WTC11 (cell line): ENCODE results near the gene XKR3. TPM values are rescaled to one million over a fixed set of nuclear protein-coding genes. Genes with fewer than 3 reads are reported as not detected.
"Not testable (repeated sequence)": the region's sequence is repeated elsewhere in the genome, so short reads cannot be mapped to it uniquely, and the experiment has no call there.

Experiments
- ATAC-seq: fragments of 200-7000 bp; cut with Tn5 transposase; 2 replicates; pipeline ENCODE4 v1.10.0; 2021; ENCODE audit warnings: mild to moderate bottlenecking, moderate library complexity
- CTCF ChIA-PET: fragments of 300-600 bp; sonication (Branson Sonifier 250); formaldehyde crosslinking; loops from one replicate; lab custom pipeline; 2021; ENCODE audit warnings: antibody characterized with exemption; lab: Charles Lee
- POLR2A ChIA-PET: fragments of 350-600 bp; sonication (Branson Sonifier 250); formaldehyde crosslinking; loops from one replicate; lab custom pipeline; 2021; ENCODE audit warnings: antibody characterized with exemption; lab: Charles Lee
- DNase-seq: peaks from one replicate; pipeline ENCODE4 v3.0.0; 2021; ENCODE audit warnings: low spot score
- H3K27ac Mint-ChIP-seq: 2 replicates; pipeline ENCODE4 v1.8.0; 2021; ENCODE audit warnings: mixed read lengths
- H3K27me3 Mint-ChIP-seq: 2 replicates; pipeline ENCODE4 v1.8.0; 2021; ENCODE audit warnings: low read depth, mild to moderate bottlenecking, moderate library complexity, mixed read lengths
- H3K36me3 Mint-ChIP-seq: 2 replicates; pipeline ENCODE4 v1.8.0; 2021; ENCODE audit warnings: mixed read lengths
- H3K4me1 Mint-ChIP-seq: 2 replicates; pipeline ENCODE4 v1.8.0; 2022; ENCODE audit warnings: mixed read lengths
- H3K4me3 Mint-ChIP-seq: 2 replicates; pipeline ENCODE4 v1.8.0; 2021; ENCODE audit warnings: mild to moderate bottlenecking, moderate library complexity, mixed read lengths
- H3K9me3 Mint-ChIP-seq: 2 replicates; pipeline ENCODE4 v1.8.0; 2021; ENCODE audit warnings: mixed read lengths
- CDX4 ChIP-seq: fragments of 250-450 bp; sonication (Bioruptor Pico); IDR thresholded peaks from 2 replicates; pipeline ENCODE4 v1.9.0; 2021; ENCODE audit warnings: moderate library complexity, mild to moderate bottlenecking, inconsistent platforms, borderline replicate concordance
- E2F1 ChIP-seq: sonication (generic); formaldehyde crosslinking; IDR thresholded peaks from 2 replicates; pipeline ENCODE4 v1.8.0; 2022; ENCODE audit warnings: mild to moderate bottlenecking, missing genetic modification reagents
- ELF4 ChIP-seq: sonication (generic); formaldehyde crosslinking; IDR thresholded peaks from 2 replicates; pipeline ENCODE4 v1.8.1; 2022; ENCODE audit warnings: low read depth, mild to moderate bottlenecking, moderate library complexity, missing genetic modification reagents
- EMX1 ChIP-seq: fragments of 250-450 bp; sonication (Bioruptor Pico); IDR thresholded peaks from 2 replicates; pipeline ENCODE4 v1.8.0; 2021; ENCODE audit warnings: mild to moderate bottlenecking
- ERG ChIP-seq: fragments of 250-450 bp; sonication (Bioruptor Pico); IDR thresholded peaks from 2 replicates; pipeline ENCODE4 v1.8.0; 2021; ENCODE audit warnings: mild to moderate bottlenecking
- FOXJ3 ChIP-seq: sonication (generic); formaldehyde crosslinking; IDR thresholded peaks from 2 replicates; pipeline ENCODE4 v1.9.0; 2021; ENCODE audit warnings: missing genetic modification reagents, mild to moderate bottlenecking, borderline replicate concordance
- FOXP1 ChIP-seq: sonication (generic); formaldehyde crosslinking; IDR thresholded peaks from 2 replicates; pipeline ENCODE4 v1.8.0; 2022; ENCODE audit warnings: missing genetic modification reagents, mild to moderate bottlenecking, moderate library complexity, borderline replicate concordance
- FOXP4 ChIP-seq: sonication (generic); formaldehyde crosslinking; IDR thresholded peaks from 2 replicates; pipeline ENCODE4 v1.8.0; 2022; ENCODE audit warnings: mild to moderate bottlenecking, missing genetic modification reagents
- HMGXB4 ChIP-seq: sonication (generic); formaldehyde crosslinking; IDR thresholded peaks from 2 replicates; pipeline ENCODE4 v1.8.1; 2023; ENCODE audit warnings: mild to moderate bottlenecking, moderate library complexity, missing genetic modification reagents
- MXD4 ChIP-seq: fragments of 250-450 bp; sonication (Bioruptor Pico); IDR thresholded peaks from 2 replicates; pipeline ENCODE4 v1.8.0; 2021; ENCODE audit warnings: mild to moderate bottlenecking, moderate library complexity, borderline replicate concordance
- NR1H2 ChIP-seq: sonication (generic); formaldehyde crosslinking; IDR thresholded peaks from 2 replicates; pipeline ENCODE4 v1.9.0; 2021; ENCODE audit warnings: mild to moderate bottlenecking, moderate library complexity, missing genetic modification reagents
- OVOL2 ChIP-seq: fragments of 250-450 bp; sonication (Bioruptor Pico); IDR thresholded peaks from 2 replicates; pipeline ENCODE4 v1.9.0; 2021; ENCODE audit warnings: mild to moderate bottlenecking, borderline replicate concordance
- RELA ChIP-seq: sonication (generic); formaldehyde crosslinking; IDR thresholded peaks from 2 replicates; pipeline ENCODE4 v1.8.1; 2022; ENCODE audit warnings: missing genetic modification reagents, mild to moderate bottlenecking, borderline replicate concordance
- RORB ChIP-seq: fragments of 250-450 bp; sonication (Bioruptor Pico); IDR thresholded peaks from 2 replicates; pipeline ENCODE4 v1.9.0; 2021; ENCODE audit warnings: mild to moderate bottlenecking
- SOX15 ChIP-seq: fragments of 250-450 bp; sonication (Bioruptor Pico); IDR thresholded peaks from 2 replicates; pipeline ENCODE4 v1.9.0; 2021; ENCODE audit warnings: mild to moderate bottlenecking
- TCF7 ChIP-seq: sonication (generic); formaldehyde crosslinking; IDR thresholded peaks from 2 replicates; pipeline ENCODE4 v1.8.0; 2022; ENCODE audit warnings: mild to moderate bottlenecking, low read depth, missing genetic modification reagents, moderate library complexity
- ZBTB43 ChIP-seq: sonication (generic); formaldehyde crosslinking; IDR thresholded peaks from 2 replicates; pipeline ENCODE4 v1.8.1; 2023; ENCODE audit warnings: mild to moderate bottlenecking, missing genetic modification reagents
- ZNF121 ChIP-seq: sonication (generic); formaldehyde crosslinking; IDR thresholded peaks from 2 replicates; pipeline ENCODE4 v1.8.0; 2023; ENCODE audit warnings: missing genetic modification reagents
- ZNF416 ChIP-seq: fragments of 250-450 bp; sonication (Bioruptor Pico); IDR thresholded peaks from 2 replicates; pipeline ENCODE4 v1.9.0; 2021; ENCODE audit warnings: mild to moderate bottlenecking, inconsistent platforms
- ZNF532 ChIP-seq: fragments of 250-450 bp; sonication (Bioruptor Pico); IDR thresholded peaks from 2 replicates; pipeline ENCODE4 v1.9.0; 2021; ENCODE audit warnings: mild to moderate bottlenecking, borderline replicate concordance
- total RNA-seq: library from RNA; stranded (reverse); gene quantifications from 3 replicates; pipeline ENCODE4 v1.2.3, GENCODE V29; 2021

The XKR3 gene
- total RNA-seq, 1 experiment from 2014 or later = not detected

- no peak overlapping the region for H3K27ac Mint-ChIP-seq
- no peak for TF ChIP-seq RELA (CRISPR knock-in tag)
- TF ChIP-seq NR1H2 (CRISPR knock-in tag) = no peak
- TF ChIP-seq EMX1 (CRISPR knock-in tag) = no peak
- TF ChIP-seq ZNF416 (CRISPR knock-in tag) = no peak
- TF ChIP-seq E2F1 (CRISPR knock-in tag) = no peak
- no peak for TF ChIP-seq ZBTB43 (CRISPR knock-in tag)
- no peak for TF ChIP-seq OVOL2 (CRISPR knock-in tag)
- TF ChIP-seq ELF4 (CRISPR knock-in tag) = no peak
- no peak for TF ChIP-seq SOX15 (CRISPR knock-in tag)
- no peak for TF ChIP-seq FOXP4
- TF ChIP-seq ERG (CRISPR knock-in tag) = no peak
- no peak for TF ChIP-seq FOXJ3 (CRISPR knock-in tag)
- TF ChIP-seq FOXP1 = no peak
- no peak for TF ChIP-seq ZNF121 (CRISPR knock-in tag)
- TF ChIP-seq TCF7 (CRISPR knock-in tag) = no peak
- no peak for TF ChIP-seq HMGXB4 (CRISPR knock-in tag)
- TF ChIP-seq CDX4 (CRISPR knock-in tag) = no peak
- TF ChIP-seq MXD4 = no peak
- TF ChIP-seq RORB (CRISPR knock-in tag) = no peak
- no peak for TF ChIP-seq ZNF532 (CRISPR knock-in tag)
- POLR2A ChIA-PET = no interaction called here
- H3K9me3 Mint-ChIP-seq = peaks cover 53% of the 10 kb centered on the region
- ATAC-seq (no peak), DNase-seq (no peak)
- H3K4me1 Mint-ChIP-seq = no peaks in the 10 kb centered on the region
- CTCF ChIA-PET = no interaction called here
- H3K36me3 Mint-ChIP-seq = peaks cover 26% of the 10 kb centered on the region
- peaks cover 6% of the 10 kb centered on the region; the same call in 1 of the 2 replicates for H3K27me3 Mint-ChIP-seq
- H3K4me3 Mint-ChIP-seq = no peak overlapping the region
Observed at GRCh38 chr22:16866167-16866566, 41.0 kb upstream of the XKR3 start.

GRCh38 chr22:16856851-16857250 is 31.6 kb upstream of the XKR3 start:
- H3K4me1 Mint-ChIP-seq, DNase-seq, ATAC-seq, H3K27ac Mint-ChIP-seq, CTCF ChIA-PET, POLR2A ChIA-PET, H3K27me3 Mint-ChIP-seq, H3K4me3 Mint-ChIP-seq: not testable (repeated sequence)
- Mint-ChIP-seq H3K36me3 (peaks cover 19% of the 10 kb centered on the region), H3K9me3 (peaks cover 77% of the 10 kb centered on the region)
